Upper lobe of left lung (tissue), 6 donors: ENCODE results near the gene PLPP7. TPM values are rescaled to one million over a fixed set of nuclear protein-coding genes. Genes with fewer than 3 reads are reported as not detected.

Experiments used
- ATAC-seq, 2 donors: fragments of 200-7000 bp; cut with Tn5 transposase; one replicate each; pipeline ENCODE4 v1.9.1; 2022; ENCODE audit warnings: mild to moderate bottlenecking in 2 of 2, moderate library complexity in 2 of 2; ENCODE audit not compliant: low FRiP score in 2 of 2
- DNase-seq, 2 donors: peaks; one replicate each; pipeline ENCODE4 v3.0.0-alpha.2; 2019 to 2020
- H3K27ac ChIP-seq, 4 donors: fragments of 200-600 bp; sonication (generic); one replicate each; pipeline ENCODE4 v1.5.1; 2016 to 2019
- H3K27me3 ChIP-seq, 4 donors: fragments of 200-600 bp; sonication (generic); one replicate each; pipeline ENCODE4 v1.5.1; 2017 to 2019
- H3K36me3 ChIP-seq, 4 donors: fragments of 200-600 bp; sonication (generic); one replicate each; pipeline ENCODE4 v1.5.1; 2016 to 2019
- H3K4me1 ChIP-seq, 4 donors: fragments of 200-600 bp; sonication (generic); one replicate each; pipeline ENCODE4 v1.5.1; 2018 to 2019
- H3K4me3 ChIP-seq, 4 donors: fragments of 200-600 bp; sonication (generic); one replicate each; pipeline ENCODE4 v1.5.1; 2017 to 2019; ENCODE audit warnings: mild to moderate bottlenecking in 2 of 4, moderate library complexity in 1 of 4
- H3K9me3 ChIP-seq, 4 donors: fragments of 200-600 bp; sonication (generic); one replicate each; pipeline ENCODE4 v1.5.1; 2018 to 2019
- CTCF ChIP-seq, 6 experiments: fragments of 450-650 bp in 4 of 6; fragments of 200-600 bp in 2 of 6; sonication (generic) in 2 of 6; IDR thresholded peaks; one replicate each; pipeline ENCODE4 v1.5.1; 2016 to 2019; ENCODE audit warnings: antibody characterized with exemption in 6 of 6
- EP300 ChIP-seq, 4 donors: sonication (generic); formaldehyde crosslinking; IDR thresholded peaks; one replicate each; pipeline ENCODE4 v1.5.1; 2017; ENCODE audit warnings: antibody characterized with exemption in 4 of 4, control low read depth in 2 of 4
- POLR2A ChIP-seq, 4 donors: fragments of 450-650 bp; IDR thresholded peaks; one replicate each; pipeline ENCODE4 v1.5.1; 2016 to 2017; ENCODE audit warnings: antibody characterized with exemption in 4 of 4, mild to moderate bottlenecking in 2 of 4
- POLR2AphosphoS5 ChIP-seq, 2 donors: sonication (generic); formaldehyde crosslinking; IDR thresholded peaks; one replicate each; pipeline ENCODE4 v1.5.1; 2017; ENCODE audit warnings: antibody characterized with exemption in 2 of 2
- WGBS, 2 donors: methylation state at CpG; one replicate each; pipeline ENCODE4 v1.1.5; 2017 to 2018; 5-methylcytosine and 5-hydroxymethylcytosine counted together
- total RNA-seq, 6 donors: library from RNA; depleted of rRNA in 4 of 6; stranded (reverse); fragments of >200 nt in 4 of 6; gene quantifications; one replicate each; pipeline versions ENCODE4 v1.1.0 to v1.2.1, GENCODE V29; 2016 to 2021
- donor health status: DM: no; HTN: no; CAD: no; lungs with moderate emphysema.
- donor health status: DM: no; HTN: yes; CAD: no; lungs with severe emphysema.

The PLPP7 gene
- total RNA-seq, 6 donors from 2014 or later: 0.76 to 3.2 (median 1.6) TPM

GRCh38 chr9:131282688-131283422 lies 6.7 kb upstream of the PLPP7 start:
- H3K4me1 ChIP-seq: peaks cover 5 to 20% (median 14%) of the 10 kb centered on the region in 4 donors
- peak in 1 of 2 donors; percentile 29 for ATAC-seq
- TF ChIP-seq CTCF (IDR thresholded peaks at IDR 0.05) (no peak), EP300 (IDR thresholded peaks at IDR 0.05) (no peak), POLR2AphosphoS5 (IDR thresholded peaks at IDR 0.05) (no peak), POLR2A (IDR thresholded peaks at IDR 0.05) (no peak)
- 6 to 56% methylated on average over 3 to 41 of the region's 61 CpGs for WGBS, 2 donors
- peaks cover 0 to 18% (median 5%) of the 10 kb centered on the region in 4 donors for H3K27me3 ChIP-seq
- peak in 1 of 2 donors; percentile 86 for DNase-seq
- peak overlapping the region in 2 of 4 donors; percentile 20 to 26 for H3K4me3 ChIP-seq
- no peak overlapping the region for H3K27ac ChIP-seq
- H3K36me3 ChIP-seq: no peaks in the 10 kb centered on the region
- H3K9me3 ChIP-seq: no peaks in the 10 kb centered on the region

- no peaks in the 10 kb centered on the region for H3K36me3 ChIP-seq
- H3K27me3 ChIP-seq: peaks cover 0 to 18% (median 5%) of the 10 kb centered on the region in 4 donors
- 90 to 91% methylated on average over 6 of the region's 6 CpGs for WGBS, 2 donors
Observed at GRCh38 chr9:131284856-131285255, 4.7 kb upstream of the PLPP7 start.

GRCh38 chr9:131287359-131287758 lies 2.2 kb upstream of the PLPP7 start:
- H3K4me1 ChIP-seq: peaks cover 5 to 8% (median 7%) of the 10 kb centered on the region in 4 donors
- no peak for ATAC-seq
- no peaks in the 10 kb centered on the region for H3K9me3 ChIP-seq
- DNase-seq: no peak
- H3K36me3 ChIP-seq: no peaks in the 10 kb centered on the region
- H3K27me3 ChIP-seq: peaks cover 0 to 11% (median 4%) of the 10 kb centered on the region in 4 donors
- no peak overlapping the region for H3K4me3 ChIP-seq
- TF ChIP-seq POLR2AphosphoS5 (IDR thresholded peaks at IDR 0.05) (no peak), CTCF (IDR thresholded peaks at IDR 0.05) (no peak), POLR2A (IDR thresholded peaks at IDR 0.05) (no peak), EP300 (IDR thresholded peaks at IDR 0.05) (no peak)
- WGBS, 2 donors: 96 to 100% methylated on average over 3 to 6 of the region's 6 CpGs
- H3K27ac ChIP-seq: no peak overlapping the region

More at GRCh38 chr9:131284856-131285255, 4.7 kb upstream of the PLPP7 start:
- no peaks in the 10 kb centered on the region for H3K9me3 ChIP-seq
- TF ChIP-seq POLR2A (IDR thresholded peaks at IDR 0.05): no peak
- no peak for TF ChIP-seq CTCF (IDR thresholded peaks at IDR 0.05)
- TF ChIP-seq POLR2AphosphoS5 (IDR thresholded peaks at IDR 0.05): no peak
- no peak for TF ChIP-seq EP300 (IDR thresholded peaks at IDR 0.05)
- no peak for DNase-seq
- peaks cover 5 to 10% (median 8%) of the 10 kb centered on the region in 4 donors for H3K4me1 ChIP-seq
- no peak for ATAC-seq
- no peak overlapping the region for H3K4me3 ChIP-seq
- H3K27ac ChIP-seq: no peak overlapping the region

- H3K9me3 ChIP-seq: no peaks in the 10 kb centered on the region
- H3K27ac ChIP-seq: no peak overlapping the region
- ATAC-seq: no peak
- TF ChIP-seq POLR2AphosphoS5 (IDR thresholded peaks at IDR 0.05) (no peak), CTCF (IDR thresholded peaks at IDR 0.05) (no peak), EP300 (IDR thresholded peaks at IDR 0.05) (no peak), POLR2A (IDR thresholded peaks at IDR 0.05) (no peak)
- WGBS, 2 donors: 79 to 82% methylated on average over 5 to 8 of the region's 9 CpGs
- no peaks in the 10 kb centered on the region for H3K4me1 ChIP-seq
- no peak for DNase-seq
- H3K27me3 ChIP-seq: peaks cover 0 to 2% (median under 1%) of the 10 kb centered on the region in 4 donors
- no peaks in the 10 kb centered on the region for H3K36me3 ChIP-seq
- no peak overlapping the region for H3K4me3 ChIP-seq
Observed at GRCh38 chr9:131288217-131288616, 1.3 kb upstream of the PLPP7 start.
